ENCODE measurements around the gene PRAMEF2.
"Not testable (repeated sequence)": the region's sequence is repeated elsewhere in the genome, so short reads cannot be mapped to it uniquely, and the experiment has no call there.

- not testable (repeated sequence) for TF ChIP-seq CTCF, POLR2A (IDR thresholded peaks at IDR 0.05)
Measured at GRCh38 chr1:12898170-12898569, 41.3 kb downstream of the PRAMEF2 start, which contains the start of gene PRAMEF10.
